GM10847 (cell line): Measurements from ENCODE around the gene RGL3.

Experiments
- POLR2A ChIP-seq: IDR thresholded peaks from 2 replicates; pipeline ENCODE4 v1.6.1; 2011; ENCODE audit not compliant: insufficient read length; ENCODE audit errors: extremely low read depth

RGL3 gene

GRCh38 chr19:11451871-11452619, 32.9 kb upstream of the RGL3 start:
- TF ChIP-seq POLR2A: no peak

- no peak for TF ChIP-seq POLR2A
Measured at GRCh38 chr19:11451327-11451870, 32.3 kb upstream of the RGL3 start.

DNA sequence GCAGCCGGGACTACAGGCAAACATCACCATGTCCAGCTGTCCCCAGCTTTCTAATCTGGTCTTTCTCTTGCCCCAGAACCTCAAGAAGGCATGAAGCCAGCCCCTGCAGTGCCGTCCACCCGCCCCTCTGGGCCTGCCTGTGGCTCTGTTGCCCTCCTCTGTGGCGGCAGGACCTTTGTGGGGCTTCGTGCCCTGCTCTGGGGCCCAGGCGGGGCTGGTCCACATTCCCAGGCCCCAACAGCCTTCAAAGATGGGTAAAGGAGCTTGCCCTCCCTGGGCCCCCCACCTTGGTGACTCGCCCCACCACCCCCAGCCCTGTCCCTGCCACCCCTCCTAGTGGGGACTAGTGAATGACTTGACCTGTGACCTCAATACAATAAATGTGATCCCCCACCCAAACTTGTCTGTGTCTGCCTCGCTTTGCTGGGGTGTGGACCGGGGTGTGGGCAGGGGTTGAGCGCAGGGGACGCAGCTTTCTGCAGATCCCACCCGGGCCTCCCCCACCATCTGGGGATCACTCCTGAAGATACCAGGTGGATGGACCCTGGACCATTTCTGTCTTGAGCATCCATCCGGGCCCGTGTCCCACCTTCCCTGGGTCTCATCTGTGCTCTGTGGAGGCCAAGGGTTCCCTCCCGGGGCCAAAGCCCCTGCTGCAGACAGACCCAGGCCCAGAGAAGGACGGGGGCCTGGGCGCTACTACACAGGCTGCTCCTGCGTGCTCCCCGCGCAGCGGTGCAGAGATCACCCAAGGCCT, 31.6 kb upstream of the RGL3 start:
- no peak for TF ChIP-seq POLR2A

DNA sequence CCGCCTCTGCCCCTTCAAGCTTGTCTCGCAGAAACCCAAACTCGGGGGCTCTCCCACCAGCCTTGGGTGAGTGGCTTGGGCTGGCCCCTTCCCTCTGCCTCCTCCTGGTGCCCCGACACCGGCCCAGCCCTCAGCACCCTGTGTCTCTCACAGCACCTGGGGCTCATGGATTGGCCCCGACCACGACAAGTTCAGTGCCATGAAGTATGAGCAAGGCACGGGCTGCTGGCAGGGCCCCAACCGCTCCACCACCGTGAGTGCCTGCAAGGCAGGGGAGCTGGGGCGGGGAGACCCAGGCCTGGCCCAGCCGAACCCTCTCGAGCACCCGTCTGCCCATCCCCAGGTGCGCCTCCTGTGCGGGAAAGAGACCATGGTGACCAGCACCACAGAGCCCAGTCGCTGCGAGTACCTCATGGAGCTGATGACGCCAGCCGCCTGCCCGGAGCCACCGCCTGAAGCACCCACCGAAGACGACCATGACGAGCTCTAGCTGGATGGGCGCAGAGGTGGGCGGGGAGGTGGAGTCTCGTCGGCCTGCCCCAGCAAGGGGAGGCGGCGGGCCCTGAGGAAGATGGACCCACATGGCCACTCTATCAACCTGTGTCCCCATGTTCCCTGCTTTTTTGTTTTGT, 29.9 kb upstream of the RGL3 start:
- no peak for TF ChIP-seq POLR2A

DNA sequence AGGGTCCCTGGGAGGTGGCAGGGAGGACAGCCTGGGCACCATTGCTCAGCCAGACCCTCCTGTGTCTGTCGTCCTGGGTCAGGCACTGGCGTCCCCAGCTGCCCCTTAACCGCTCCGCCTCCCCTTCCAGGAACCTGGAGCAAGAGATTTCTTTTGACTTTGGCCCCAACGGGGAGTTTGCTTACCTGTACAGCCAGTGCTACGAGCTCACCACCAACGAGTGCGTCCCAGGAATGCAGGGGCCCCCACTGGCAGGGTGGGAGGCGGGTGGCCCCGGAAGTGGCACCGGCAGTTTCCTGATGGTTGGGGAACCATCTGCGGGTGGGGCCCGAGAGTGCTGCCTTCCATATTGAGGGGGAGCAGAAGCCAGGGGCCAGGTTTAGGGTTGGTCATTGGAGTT, 29.3 kb upstream of the RGL3 start:
- no peak for TF ChIP-seq POLR2A

GRCh38 chr19:11447347-11448262, 28.5 kb upstream of the RGL3 start:
- no peak for TF ChIP-seq POLR2A

DNA sequence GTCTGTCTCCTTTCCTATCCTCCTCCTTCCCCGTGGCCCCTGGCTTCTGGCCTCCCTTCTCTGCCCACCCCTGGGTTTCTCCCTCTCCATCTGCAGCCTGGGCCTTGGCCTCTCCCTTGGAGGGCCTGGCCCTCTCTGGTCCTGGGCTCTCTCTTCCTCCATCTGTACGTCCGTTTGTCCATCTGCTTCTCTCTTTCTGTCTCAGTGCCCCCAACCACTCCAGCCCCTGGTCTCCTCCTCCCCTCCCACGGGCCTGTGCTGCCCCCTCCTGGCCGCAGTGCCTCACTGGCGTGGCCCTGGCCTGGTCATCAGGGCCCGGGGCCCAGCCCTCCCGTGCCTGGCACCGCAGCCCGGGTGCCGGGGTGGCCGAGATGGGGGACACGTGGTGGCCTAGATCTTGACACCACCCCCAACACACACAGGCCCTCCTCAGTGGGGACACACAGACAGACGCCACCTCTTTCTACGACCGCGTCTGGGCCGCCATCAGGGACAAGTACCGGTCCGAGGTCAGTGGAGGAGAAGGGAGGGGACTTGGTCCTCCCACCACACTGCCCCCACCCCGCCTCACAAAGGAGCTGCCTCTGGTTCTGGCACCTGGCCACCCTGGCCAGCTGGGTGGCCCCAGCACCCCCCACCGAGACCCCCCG, 27.7 kb upstream of the RGL3 start:
- no peak for TF ChIP-seq POLR2A

- no peak for TF ChIP-seq POLR2A
Measured at GRCh38 chr19:11446271-11446651, 27.1 kb upstream of the RGL3 start.

DNA sequence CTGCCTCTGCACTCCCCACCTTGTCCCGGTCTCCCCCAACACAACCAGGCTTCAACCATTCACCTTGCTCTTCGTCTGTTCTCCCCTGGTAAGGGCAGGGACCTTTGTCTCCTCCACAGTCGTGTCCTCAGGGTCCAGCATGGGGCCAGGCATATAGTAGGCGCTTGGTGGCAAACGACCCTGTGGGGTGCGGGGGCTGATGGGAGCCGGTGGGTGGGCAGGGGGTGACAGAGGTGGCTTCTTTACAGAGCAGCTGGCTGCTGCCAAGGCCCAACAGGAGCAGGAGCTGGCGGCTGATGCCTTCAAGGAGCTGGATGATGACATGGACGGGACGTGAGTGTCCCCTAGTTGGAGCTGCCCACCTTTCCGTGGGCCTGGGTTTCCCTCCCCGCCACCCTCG, 26.0 kb upstream of the RGL3 start:
- no peak for TF ChIP-seq POLR2A

DNA sequence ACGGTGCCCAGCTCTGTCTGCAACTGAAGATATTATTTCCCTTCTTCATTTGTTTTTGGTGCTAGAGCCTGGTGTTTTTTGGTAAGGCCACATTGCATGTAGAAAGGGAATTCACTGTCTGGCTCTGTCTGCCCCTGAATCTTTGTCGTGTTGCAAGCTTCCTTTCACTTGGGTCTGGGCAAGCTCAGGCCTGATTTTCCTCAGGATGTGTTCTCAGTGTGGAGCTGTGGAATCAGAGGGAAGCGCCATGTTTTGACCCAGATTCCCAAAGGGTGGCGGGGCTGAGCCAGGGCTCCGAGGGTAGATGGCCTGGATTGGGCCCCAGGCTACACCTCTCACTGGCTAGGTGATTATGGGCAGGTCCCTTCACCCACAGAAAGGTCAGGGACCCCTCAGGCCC, 24.9 kb upstream of the RGL3 start:
- TF ChIP-seq POLR2A: no peak

DNA sequence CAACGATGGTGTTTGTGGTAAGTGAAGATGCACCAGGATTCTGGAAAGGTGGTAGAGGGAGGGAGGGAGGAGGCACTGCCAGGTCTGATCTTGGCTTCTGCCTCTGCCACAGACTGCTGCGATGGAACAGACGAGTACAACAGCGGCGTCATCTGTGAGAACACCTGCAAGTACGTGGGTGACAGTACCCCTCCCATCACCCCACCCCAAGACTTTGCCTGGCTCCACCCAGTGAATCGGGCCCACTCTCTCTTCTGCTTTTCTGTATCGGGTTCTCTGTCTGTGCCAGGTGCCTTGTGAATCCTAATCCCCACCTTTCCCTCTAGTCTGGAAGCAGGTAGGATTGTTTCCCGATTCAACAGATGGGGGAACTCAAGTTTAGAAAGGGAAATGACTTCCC, 18.8 kb upstream of the RGL3 start:
- no peak for TF ChIP-seq POLR2A

GRCh38 chr19:11435833-11436313, 16.8 kb upstream of the RGL3 start:
- no peak for TF ChIP-seq POLR2A

- TF ChIP-seq POLR2A: peak; percentile 74
Measured at GRCh38 chr19:11435057-11435832, 16.1 kb upstream of the RGL3 start, which contains the start of the genes ODAD3 and PRKCSH. Gene ODAD3 (minus strand): TSS chr19:11435121. CDS start chr19:11435016, 105 bp downstream. Gene PRKCSH (plus strand): TSS chr19:11435635. CDS start chr19:11436118, 483 bp downstream.

GRCh38 chr19:11434703-11435056, 15.6 kb upstream of the RGL3 start:
- TF ChIP-seq POLR2A: no peak

- TF ChIP-seq POLR2A: no peak
Measured at GRCh38 chr19:11426656-11427055, 7.5 kb upstream of the RGL3 start.
